ENCODE data around the gene SCRG1.

SCRG1 gene

DNA sequence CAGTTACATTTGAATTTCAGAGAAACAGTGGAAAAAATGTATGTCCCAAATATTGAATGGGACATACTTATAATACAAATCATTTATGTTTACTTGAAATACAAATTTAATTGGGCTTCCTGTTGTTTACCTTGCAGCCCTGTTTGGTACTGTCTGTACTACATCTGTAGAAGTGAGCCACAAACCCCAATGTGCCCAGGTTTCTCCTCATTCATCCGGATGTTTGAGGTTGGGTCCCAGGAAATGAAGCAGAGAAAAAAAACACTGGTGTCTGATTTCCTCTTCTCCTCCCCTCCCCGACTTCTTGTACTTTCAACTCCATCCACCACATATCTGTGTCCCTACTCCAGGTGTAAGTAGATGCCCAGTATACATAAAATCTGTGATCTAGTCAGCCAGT lies 27.1 kb upstream of the SCRG1 start:
- Histone ChIP-seq H3K4me3 (ENCODE audit: low read depth in 1 of 2, low read length in 2 of 2) (no peak overlapping the region), H3K9ac (ENCODE audit: low read length) (no peak overlapping the region), H3K4me1 (ENCODE audit: insufficient read depth, low read length) (peaks cover 11% of the 10 kb centered on the region), H3K27me3 (ENCODE audit: control insufficient read depth in 1 of 2, insufficient read depth in 2 of 2, low read length in 2 of 2) (no peaks in the 10 kb centered on the region), H3K36me3 (ENCODE audit: insufficient read depth, low read length) (no peaks in the 10 kb centered on the region), H3K27ac (ENCODE audit: low read depth, low read length) (no peak overlapping the region), H3K9me3 (ENCODE audit: low read length) (no peaks in the 10 kb centered on the region)

DNA sequence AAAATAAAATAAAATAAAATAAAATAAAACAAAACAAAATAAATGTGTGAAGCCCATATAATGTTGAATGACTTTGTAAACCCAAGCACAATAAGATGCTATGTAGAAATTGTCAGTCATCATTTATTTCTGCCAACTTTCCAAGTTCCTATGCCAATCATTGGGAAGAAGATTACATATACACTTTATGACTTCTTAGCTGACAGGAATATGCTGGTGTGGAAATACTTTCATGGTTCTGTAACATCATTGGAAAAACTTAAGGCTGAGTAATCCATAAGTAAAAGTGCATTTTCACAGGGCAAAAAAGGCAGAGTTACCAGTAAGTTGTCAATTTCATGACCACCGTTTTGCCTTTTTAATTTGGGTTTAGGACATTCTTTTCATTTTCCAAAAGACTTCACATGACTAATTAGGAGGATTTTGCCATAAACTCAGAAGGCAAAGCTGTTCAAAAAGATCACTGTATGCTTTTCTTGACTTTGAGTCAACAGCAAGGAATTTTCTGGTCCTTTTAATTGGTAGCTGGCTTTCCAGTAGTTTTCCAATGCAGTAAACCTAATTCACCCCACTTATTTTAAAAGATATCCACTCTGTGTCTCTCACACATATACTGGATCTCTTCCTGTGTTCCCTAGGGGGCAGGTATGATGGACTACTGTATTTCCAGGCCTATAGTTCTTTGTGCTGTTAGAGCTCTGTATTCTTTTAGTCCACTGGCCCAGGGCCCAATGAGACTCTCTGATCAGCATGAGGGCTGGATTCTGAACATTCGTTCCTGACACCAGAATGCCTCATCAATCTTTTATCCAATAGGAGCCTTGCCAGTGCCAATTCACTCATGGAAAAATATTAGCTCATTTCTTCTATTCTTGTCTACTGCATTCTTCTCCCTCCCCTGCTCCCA lies 26.2 kb upstream of the SCRG1 start:
- Histone ChIP-seq H3K4me3 (ENCODE audit: low read depth in 1 of 2, low read length in 2 of 2) (no peak overlapping the region), H3K36me3 (ENCODE audit: insufficient read depth, low read length) (no peaks in the 10 kb centered on the region), H3K9me3 (ENCODE audit: low read length) (no peaks in the 10 kb centered on the region), H3K27me3 (ENCODE audit: control insufficient read depth in 1 of 2, insufficient read depth in 2 of 2, low read length in 2 of 2) (no peaks in the 10 kb centered on the region), H3K9ac (ENCODE audit: low read length) (no peak overlapping the region), H3K27ac (ENCODE audit: low read depth, low read length) (no peak overlapping the region), H3K4me1 (ENCODE audit: insufficient read depth, low read length) (peaks cover 16% of the 10 kb centered on the region)

DNA sequence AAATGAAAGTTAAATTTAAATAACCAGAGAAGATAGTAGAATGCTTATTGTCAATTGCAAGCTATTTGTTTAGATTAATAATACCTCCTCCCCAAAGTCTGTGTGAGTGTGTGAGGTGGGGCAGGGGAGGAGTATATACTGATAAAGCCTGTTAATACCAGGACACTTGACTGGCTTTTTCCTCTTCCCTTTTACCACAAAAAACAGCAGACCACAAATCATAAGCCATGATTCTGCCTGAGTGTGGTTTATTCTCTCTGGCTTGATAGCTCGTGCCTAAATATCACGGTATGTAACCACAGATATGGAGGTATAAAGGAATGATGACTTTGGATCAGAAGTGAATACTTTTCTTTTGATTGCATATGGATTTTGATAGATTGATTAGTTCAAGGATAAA lies 21.9 kb upstream of the SCRG1 start:
- no peaks in the 10 kb centered on the region for H3K9me3 ChIP-seq (ENCODE audit: low read length)
- no peak overlapping the region for H3K9ac ChIP-seq (ENCODE audit: low read length)

DNA sequence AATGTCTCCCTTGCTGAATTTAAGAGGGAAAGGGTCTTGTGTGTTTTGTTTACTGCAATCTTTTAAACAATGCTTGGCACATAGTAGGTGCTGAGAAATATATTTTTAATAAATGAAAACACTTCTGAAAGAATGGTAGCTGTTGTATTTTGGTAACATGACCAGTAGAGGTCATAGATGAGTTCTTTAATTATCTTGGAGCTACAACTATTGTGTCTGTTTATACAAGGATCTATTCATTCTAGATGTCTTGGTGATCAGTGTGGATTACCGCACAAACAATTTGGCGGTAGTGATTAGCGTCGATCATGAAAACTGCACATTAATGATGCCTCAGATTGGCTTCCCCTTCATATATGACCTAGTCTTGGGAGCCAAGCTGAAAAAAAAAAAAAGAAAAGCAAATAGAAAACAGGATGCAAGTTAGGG lies 21.4 kb upstream of the SCRG1 start:
- Histone ChIP-seq H3K27ac (ENCODE audit: low read depth, low read length) (no peak overlapping the region), H3K27me3 (ENCODE audit: control insufficient read depth in 1 of 2, insufficient read depth in 2 of 2, low read length in 2 of 2) (no peaks in the 10 kb centered on the region), H3K4me1 (ENCODE audit: insufficient read depth, low read length) (peaks cover 10% of the 10 kb centered on the region), H3K9ac (ENCODE audit: low read length) (no peak overlapping the region), H3K4me3 (ENCODE audit: low read depth in 1 of 2, low read length in 2 of 2) (no peak overlapping the region), H3K9me3 (ENCODE audit: low read length) (no peaks in the 10 kb centered on the region), H3K36me3 (ENCODE audit: insufficient read depth, low read length) (no peaks in the 10 kb centered on the region)

More for the DNA sequence above, 21.9 kb upstream of the SCRG1 start:
- no peak overlapping the region for H3K4me3 ChIP-seq (ENCODE audit: low read depth in 1 of 2, low read length in 2 of 2)
- H3K36me3 ChIP-seq (ENCODE audit: insufficient read depth, low read length) = no peaks in the 10 kb centered on the region
- peaks cover 15% of the 10 kb centered on the region for H3K4me1 ChIP-seq (ENCODE audit: insufficient read depth, low read length)
- H3K27me3 ChIP-seq (ENCODE audit: control insufficient read depth in 1 of 2, insufficient read depth in 2 of 2, low read length in 2 of 2) = no peaks in the 10 kb centered on the region
- H3K27ac ChIP-seq (ENCODE audit: low read depth, low read length) = no peak overlapping the region

DNA sequence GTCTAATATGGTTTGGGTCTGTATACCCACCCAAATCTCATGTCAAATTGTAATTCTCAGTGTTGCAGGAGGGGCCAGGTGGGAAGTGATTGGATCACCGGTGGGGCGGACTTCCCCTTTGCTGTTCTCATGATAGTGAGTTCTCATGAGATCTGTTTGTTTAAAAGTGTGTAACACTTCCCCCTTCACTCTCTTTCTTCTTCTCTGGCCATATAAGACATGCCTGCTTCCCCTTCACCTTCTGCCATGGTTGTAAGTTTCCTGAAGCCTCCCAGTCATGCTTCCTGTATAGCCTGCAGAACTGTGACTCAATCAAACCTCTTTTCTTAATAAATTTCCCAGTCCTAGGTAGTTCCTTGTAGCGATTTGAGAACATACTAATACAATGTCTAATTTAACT lies 19.7 kb upstream of the SCRG1 start:
- Histone ChIP-seq H3K9me3 (ENCODE audit: low read length) (no peaks in the 10 kb centered on the region), H3K4me3 (ENCODE audit: low read depth in 1 of 2, low read length in 2 of 2) (no peak overlapping the region), H3K27me3 (ENCODE audit: control insufficient read depth in 1 of 2, insufficient read depth in 2 of 2, low read length in 2 of 2) (no peaks in the 10 kb centered on the region), H3K4me1 (ENCODE audit: insufficient read depth, low read length) (peaks cover 6% of the 10 kb centered on the region), H3K36me3 (ENCODE audit: insufficient read depth, low read length) (no peaks in the 10 kb centered on the region), H3K27ac (ENCODE audit: low read depth, low read length) (no peak overlapping the region), H3K9ac (ENCODE audit: low read length) (no peak overlapping the region)

DNA sequence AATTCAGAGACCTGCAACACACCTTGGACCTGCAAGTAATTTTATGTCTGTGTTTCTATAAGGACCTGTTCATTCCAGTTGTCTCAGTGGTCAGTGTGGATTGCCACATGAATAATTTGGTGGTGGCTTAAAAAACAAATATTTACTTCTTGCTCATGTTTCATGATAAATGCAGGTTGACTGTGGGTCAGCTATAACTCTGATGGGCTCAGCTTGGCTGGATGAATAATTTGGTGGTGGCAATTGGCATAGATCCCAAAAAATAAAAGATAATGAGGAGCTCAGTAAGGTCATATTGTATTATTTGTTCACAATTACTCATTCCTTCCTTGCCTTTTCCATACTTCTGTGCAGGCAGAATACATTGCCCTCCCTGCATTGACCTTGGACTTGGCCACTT lies 18.9 kb upstream of the SCRG1 start:
- Histone ChIP-seq H3K4me3 (ENCODE audit: low read depth in 1 of 2, low read length in 2 of 2) (no peak overlapping the region), H3K4me1 (ENCODE audit: insufficient read depth, low read length) (peaks cover 6% of the 10 kb centered on the region), H3K9ac (ENCODE audit: low read length) (no peak overlapping the region), H3K27ac (ENCODE audit: low read depth, low read length) (no peak overlapping the region), H3K27me3 (ENCODE audit: control insufficient read depth in 1 of 2, insufficient read depth in 2 of 2, low read length in 2 of 2) (no peaks in the 10 kb centered on the region), H3K36me3 (ENCODE audit: insufficient read depth, low read length) (no peaks in the 10 kb centered on the region), H3K9me3 (ENCODE audit: low read length) (no peaks in the 10 kb centered on the region)

DNA sequence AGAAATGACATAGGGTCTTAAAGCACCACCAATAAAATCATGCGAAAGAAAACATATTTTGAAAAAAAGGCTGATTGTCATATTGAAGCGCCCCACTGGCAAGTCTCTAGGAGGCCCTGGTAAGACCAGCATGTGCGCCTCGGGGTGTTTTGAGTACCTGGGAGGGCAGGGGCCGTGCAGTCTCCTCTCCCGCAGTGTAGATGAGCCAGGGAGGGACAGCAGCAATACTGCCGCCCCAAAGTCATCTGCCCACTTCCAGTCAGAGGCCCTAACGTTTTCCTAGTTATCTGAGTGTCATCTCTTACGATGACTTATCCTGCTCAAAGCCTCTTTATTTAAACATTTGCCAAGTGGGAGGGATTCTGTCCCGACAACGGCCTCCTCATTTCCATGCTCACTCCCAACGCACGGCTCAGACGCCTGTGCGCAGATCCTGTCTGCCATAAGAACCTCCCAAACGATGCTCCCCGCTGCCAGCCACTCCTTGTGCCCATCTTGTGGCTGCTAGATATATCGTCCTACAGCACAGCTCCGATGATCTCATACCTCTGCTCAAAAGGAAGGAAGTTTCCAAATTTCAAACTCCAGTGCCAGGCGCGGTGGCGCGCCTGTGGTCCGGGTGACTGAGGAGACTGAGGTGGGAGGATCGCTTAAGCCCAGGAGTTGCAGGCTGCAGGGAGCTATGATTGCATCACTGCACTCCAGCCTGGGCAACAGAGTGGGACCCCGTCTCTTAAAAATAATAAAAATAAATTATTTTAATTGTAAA lies 17.2 kb upstream of the SCRG1 start:
- Histone ChIP-seq H3K4me1 (ENCODE audit: insufficient read depth, low read length) (peaks cover 5% of the 10 kb centered on the region), H3K9ac (ENCODE audit: low read length) (no peak overlapping the region), H3K36me3 (ENCODE audit: insufficient read depth, low read length) (no peaks in the 10 kb centered on the region)

DNA sequence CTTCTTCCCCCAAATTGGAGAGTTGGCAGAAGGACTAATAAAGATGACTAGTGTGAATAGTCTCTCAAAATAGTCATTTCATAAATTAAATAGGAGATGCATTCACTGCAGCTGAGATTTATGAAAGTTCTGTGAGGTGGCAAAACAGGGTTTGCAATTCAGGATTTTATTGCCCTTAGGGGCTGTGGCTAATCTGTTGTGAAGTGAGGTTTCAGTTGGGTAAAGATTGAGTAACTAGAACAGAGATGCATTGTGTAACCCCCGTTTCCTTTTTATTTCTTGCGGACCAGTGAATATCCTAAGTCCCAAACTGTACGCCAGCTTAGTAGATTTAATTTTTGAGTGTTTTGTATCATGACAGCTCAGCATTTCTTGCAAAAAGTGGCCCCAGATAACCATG lies 16.2 kb upstream of the SCRG1 start:
- no peak overlapping the region for H3K9ac ChIP-seq (ENCODE audit: low read length)
- no peaks in the 10 kb centered on the region for H3K9me3 ChIP-seq (ENCODE audit: low read length)
- H3K27me3 ChIP-seq (ENCODE audit: control insufficient read depth in 1 of 2, insufficient read depth in 2 of 2, low read length in 2 of 2) = no peaks in the 10 kb centered on the region
- no peaks in the 10 kb centered on the region for H3K36me3 ChIP-seq (ENCODE audit: insufficient read depth, low read length)
- no peak overlapping the region for H3K4me3 ChIP-seq (ENCODE audit: low read depth in 1 of 2, low read length in 2 of 2)
- H3K27ac ChIP-seq (ENCODE audit: low read depth, low read length) = no peak overlapping the region
- no peaks in the 10 kb centered on the region for H3K4me1 ChIP-seq (ENCODE audit: insufficient read depth, low read length)

More for the DNA sequence above, 17.2 kb upstream of the SCRG1 start:
- no peak overlapping the region for H3K27ac ChIP-seq (ENCODE audit: low read depth, low read length)
- no peaks in the 10 kb centered on the region for H3K27me3 ChIP-seq (ENCODE audit: control insufficient read depth in 1 of 2, insufficient read depth in 2 of 2, low read length in 2 of 2)
- no peaks in the 10 kb centered on the region for H3K9me3 ChIP-seq (ENCODE audit: low read length)
- no peak overlapping the region for H3K4me3 ChIP-seq (ENCODE audit: low read depth in 1 of 2, low read length in 2 of 2)

DNA sequence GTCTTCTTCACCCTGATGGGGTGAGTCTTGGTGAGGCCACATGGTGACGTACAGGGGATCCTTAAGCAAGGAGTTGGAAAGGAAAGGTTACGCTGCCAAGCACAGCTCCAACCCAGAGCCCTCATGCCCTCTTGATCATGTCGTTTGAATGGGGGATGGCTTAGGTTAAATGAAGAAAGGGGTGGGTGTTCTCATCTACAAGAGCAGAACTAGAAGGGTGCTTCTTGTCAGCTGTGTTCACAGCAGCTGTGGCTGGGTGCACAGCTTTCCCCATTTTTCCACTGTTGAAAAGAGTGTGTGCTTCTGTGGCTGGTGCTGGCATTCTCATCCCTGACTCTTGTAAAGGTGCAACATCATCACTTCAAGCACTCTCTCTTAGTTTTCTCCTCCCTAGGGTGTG lies 15.5 kb upstream of the SCRG1 start:
- Histone ChIP-seq H3K4me3 (ENCODE audit: low read depth in 1 of 2, low read length in 2 of 2) (no peak overlapping the region), H3K36me3 (ENCODE audit: insufficient read depth, low read length) (no peaks in the 10 kb centered on the region), H3K4me1 (ENCODE audit: insufficient read depth, low read length) (no peaks in the 10 kb centered on the region), H3K27me3 (ENCODE audit: control insufficient read depth in 1 of 2, insufficient read depth in 2 of 2, low read length in 2 of 2) (no peaks in the 10 kb centered on the region), H3K9me3 (ENCODE audit: low read length) (no peaks in the 10 kb centered on the region), H3K9ac (ENCODE audit: low read length) (no peak overlapping the region), H3K27ac (ENCODE audit: low read depth, low read length) (no peak overlapping the region)

DNA sequence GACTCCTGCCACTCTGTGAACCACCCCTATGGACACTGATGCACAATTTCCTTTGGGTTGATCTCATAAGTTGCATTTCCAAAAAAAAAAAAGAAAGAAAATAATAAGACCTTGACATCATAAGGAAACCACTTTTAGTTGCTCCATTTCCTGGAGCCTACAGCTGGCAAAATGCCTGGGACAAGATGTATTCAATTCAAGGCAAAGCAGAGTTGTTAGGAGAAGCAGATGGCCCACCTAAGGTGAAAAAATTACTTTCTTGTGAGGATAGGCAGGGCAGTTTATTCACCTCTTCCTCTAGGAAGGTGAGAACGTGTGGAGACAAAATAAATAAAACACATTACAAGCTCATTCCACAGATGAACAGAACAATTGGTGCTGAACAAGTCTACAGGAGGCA lies 14.1 kb upstream of the SCRG1 start:
- Histone ChIP-seq H3K27ac (ENCODE audit: low read depth, low read length) (no peak overlapping the region), H3K27me3 (ENCODE audit: control insufficient read depth in 1 of 2, insufficient read depth in 2 of 2, low read length in 2 of 2) (no peaks in the 10 kb centered on the region), H3K36me3 (ENCODE audit: insufficient read depth, low read length) (no peaks in the 10 kb centered on the region), H3K9me3 (ENCODE audit: low read length) (no peaks in the 10 kb centered on the region), H3K4me3 (ENCODE audit: low read depth in 1 of 2, low read length in 2 of 2) (no peak overlapping the region), H3K4me1 (ENCODE audit: insufficient read depth, low read length) (no peaks in the 10 kb centered on the region), H3K9ac (ENCODE audit: low read length) (no peak overlapping the region)

DNA sequence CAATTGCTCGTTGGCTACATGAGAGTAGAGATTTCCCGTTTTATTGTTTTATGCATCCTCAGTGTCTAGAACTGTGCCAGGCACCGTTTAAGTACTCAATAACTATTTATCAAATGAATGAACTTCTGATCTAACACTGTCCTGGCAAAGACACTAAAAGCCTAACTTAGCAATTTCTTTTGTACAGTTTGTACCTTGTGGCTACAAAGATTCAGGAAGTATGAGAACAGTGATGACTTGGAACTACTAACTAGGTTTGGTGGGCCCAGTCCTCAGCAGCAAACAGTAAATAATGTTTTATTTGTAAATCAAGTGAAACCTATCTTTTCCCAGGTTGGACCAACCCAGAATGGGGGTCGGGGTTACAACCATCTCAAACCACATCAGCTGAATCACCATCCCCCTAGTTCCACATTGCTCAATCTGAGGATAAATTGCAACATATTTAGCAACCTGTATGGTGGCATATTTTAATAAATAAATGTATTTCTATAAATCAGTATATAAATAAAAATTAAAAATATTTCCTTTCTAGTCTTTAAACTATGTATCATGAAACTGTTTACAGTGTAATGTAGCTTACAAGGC lies 12.3 kb upstream of the SCRG1 start:
- no peaks in the 10 kb centered on the region for H3K27me3 ChIP-seq (ENCODE audit: control insufficient read depth in 1 of 2, insufficient read depth in 2 of 2, low read length in 2 of 2)
- H3K9ac ChIP-seq (ENCODE audit: low read length) = no peak overlapping the region
- H3K4me1 ChIP-seq (ENCODE audit: insufficient read depth, low read length) = no peaks in the 10 kb centered on the region
- H3K36me3 ChIP-seq (ENCODE audit: insufficient read depth, low read length) = no peaks in the 10 kb centered on the region
- no peak overlapping the region for H3K27ac ChIP-seq (ENCODE audit: low read depth, low read length)
- no peak overlapping the region for H3K4me3 ChIP-seq (ENCODE audit: low read depth in 1 of 2, low read length in 2 of 2)
- H3K9me3 ChIP-seq (ENCODE audit: low read length) = no peaks in the 10 kb centered on the region
